Left lung (tissue), 10 donors: ENCODE results near the gene EML1. TPM values are rescaled to one million over a fixed set of nuclear protein-coding genes. Genes with fewer than 3 reads are reported as not detected.

Source experiments
- ATAC-seq: fragments of 200-7000 bp; cut with Tn5 transposase; one replicate; pipeline ENCODE4 v1.9.1; 2020; ENCODE audit warnings: moderate library complexity
- DNase-seq, 4 donors: peaks; one replicate each; pipeline ENCODE4 v3.0.0-alpha.2; 2013 to 2020
- H3K27ac ChIP-seq, 2 donors: fragments of 200-600 bp; sonication (generic) in 1 of 2; one replicate each; pipeline versions ENCODE4 v1.5.0 to v1.8.0; 2020 to 2021
- H3K27me3 ChIP-seq, 2 donors: fragments of 200-600 bp; sonication (generic) in 1 of 2; one replicate each; pipeline versions ENCODE4 v1.5.0 to v1.8.0; 2020 to 2021
- H3K36me3 ChIP-seq, 2 donors: fragments of 200-600 bp; sonication (generic) in 1 of 2; one replicate each; pipeline versions ENCODE4 v1.5.0 to v1.8.0; 2020 to 2021
- H3K4me1 ChIP-seq, 2 donors: fragments of 200-600 bp; one replicate each; pipeline ENCODE4 v1.8.0; 2021
- H3K4me3 ChIP-seq, 2 donors: fragments of 200-600 bp; sonication (generic) in 1 of 2; one replicate each; pipeline versions ENCODE4 v1.5.0 to v1.8.0; 2020 to 2021; ENCODE audit warnings: mild to moderate bottlenecking in 1 of 2
- H3K9me3 ChIP-seq, 2 donors: fragments of 200-600 bp; sonication (generic) in 1 of 2; one replicate each; pipeline versions ENCODE4 v1.5.0 to v1.8.0; 2020 to 2021
- intact Hi-C, 2 donors: fragments of 100-400 bp; cut with DNase I; formaldehyde crosslinking; loops; one replicate each; pipeline versions ENCODE4 v1.11.2 to v1.14.2; 2022
- polyA plus RNA-seq, 6 donors: library from polyadenylated mRNA; unstranded; fragments of 120-200 nt; gene quantifications; one replicate each; pipeline ENCODE4 v1.2.1, GENCODE V29; 2013; ENCODE audit not compliant: insufficient read length in 6 of 6
- total RNA-seq, 2 donors: library from RNA; stranded (reverse); fragmentation: NEBNext Ultra II Directional; extraction: Animal tissue kit (Norgen Biotek cat#: 25700); gene quantifications; one replicate each; pipeline ENCODE4 v1.2.1, GENCODE V29; 2021
- TF ChIP-seq, protein P1 (sequence below), 2 donors: fragments of 200-600 bp; sonication (generic) in 1 of 2; IDR thresholded peaks; one replicate each; pipeline versions ENCODE4 v1.5.0 to v1.8.0; 2021; ENCODE audit warnings: antibody characterized with exemption in 2 of 2
- donor health status: DM: no; HTN: yes; CAD: no.
- donor health status: DM: no; HTN: no; CAD: no.

The EML1 gene
- total and polyA plus RNA-seq, 8 donors = 24.6 to 48.6 (median 42.2) TPM

DNA sequence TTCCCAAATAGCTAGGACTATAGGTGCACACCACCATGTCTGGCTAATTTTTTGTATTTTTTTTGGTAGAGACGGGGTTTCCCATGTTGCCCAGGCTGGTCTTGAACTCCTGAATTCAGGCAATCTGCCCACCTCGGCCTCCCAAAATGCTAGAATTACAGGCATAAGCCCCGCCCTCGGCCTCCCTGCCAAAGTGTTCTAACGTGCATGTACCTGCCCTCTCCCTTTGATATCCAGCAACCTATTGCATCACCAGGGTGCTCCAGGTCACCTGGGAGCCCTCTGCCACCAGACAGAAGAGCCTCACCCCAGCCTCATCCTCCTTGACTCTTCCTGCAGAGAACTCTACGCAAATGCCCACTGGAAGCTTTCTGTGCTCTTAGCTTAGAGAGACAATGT, 2.2 kb upstream of the EML1 start:
- ATAC-seq (peak; percentile 12), DNase-seq (no peak)
- Histone ChIP-seq H3K9me3 (no peaks in the 10 kb centered on the region), H3K27me3 (peaks cover 0 to 46% of the 10 kb centered on the region in 2 donors), H3K36me3 (no peaks in the 10 kb centered on the region), H3K4me1 (peaks cover 5 to 18% of the 10 kb centered on the region in 2 donors), H3K27ac (peak overlapping the region in 1 of 2 donors; percentile 13), H3K4me3 (no peak overlapping the region)
- intact Hi-C loops = no loop called here
- TF ChIP-seq, protein P1, sequence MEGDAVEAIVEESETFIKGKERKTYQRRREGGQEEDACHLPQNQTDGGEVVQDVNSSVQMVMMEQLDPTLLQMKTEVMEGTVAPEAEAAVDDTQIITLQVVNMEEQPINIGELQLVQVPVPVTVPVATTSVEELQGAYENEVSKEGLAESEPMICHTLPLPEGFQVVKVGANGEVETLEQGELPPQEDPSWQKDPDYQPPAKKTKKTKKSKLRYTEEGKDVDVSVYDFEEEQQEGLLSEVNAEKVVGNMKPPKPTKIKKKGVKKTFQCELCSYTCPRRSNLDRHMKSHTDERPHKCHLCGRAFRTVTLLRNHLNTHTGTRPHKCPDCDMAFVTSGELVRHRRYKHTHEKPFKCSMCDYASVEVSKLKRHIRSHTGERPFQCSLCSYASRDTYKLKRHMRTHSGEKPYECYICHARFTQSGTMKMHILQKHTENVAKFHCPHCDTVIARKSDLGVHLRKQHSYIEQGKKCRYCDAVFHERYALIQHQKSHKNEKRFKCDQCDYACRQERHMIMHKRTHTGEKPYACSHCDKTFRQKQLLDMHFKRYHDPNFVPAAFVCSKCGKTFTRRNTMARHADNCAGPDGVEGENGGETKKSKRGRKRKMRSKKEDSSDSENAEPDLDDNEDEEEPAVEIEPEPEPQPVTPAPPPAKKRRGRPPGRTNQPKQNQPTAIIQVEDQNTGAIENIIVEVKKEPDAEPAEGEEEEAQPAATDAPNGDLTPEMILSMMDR (IDR thresholded peaks at IDR 0.05) = no peak

DNA sequence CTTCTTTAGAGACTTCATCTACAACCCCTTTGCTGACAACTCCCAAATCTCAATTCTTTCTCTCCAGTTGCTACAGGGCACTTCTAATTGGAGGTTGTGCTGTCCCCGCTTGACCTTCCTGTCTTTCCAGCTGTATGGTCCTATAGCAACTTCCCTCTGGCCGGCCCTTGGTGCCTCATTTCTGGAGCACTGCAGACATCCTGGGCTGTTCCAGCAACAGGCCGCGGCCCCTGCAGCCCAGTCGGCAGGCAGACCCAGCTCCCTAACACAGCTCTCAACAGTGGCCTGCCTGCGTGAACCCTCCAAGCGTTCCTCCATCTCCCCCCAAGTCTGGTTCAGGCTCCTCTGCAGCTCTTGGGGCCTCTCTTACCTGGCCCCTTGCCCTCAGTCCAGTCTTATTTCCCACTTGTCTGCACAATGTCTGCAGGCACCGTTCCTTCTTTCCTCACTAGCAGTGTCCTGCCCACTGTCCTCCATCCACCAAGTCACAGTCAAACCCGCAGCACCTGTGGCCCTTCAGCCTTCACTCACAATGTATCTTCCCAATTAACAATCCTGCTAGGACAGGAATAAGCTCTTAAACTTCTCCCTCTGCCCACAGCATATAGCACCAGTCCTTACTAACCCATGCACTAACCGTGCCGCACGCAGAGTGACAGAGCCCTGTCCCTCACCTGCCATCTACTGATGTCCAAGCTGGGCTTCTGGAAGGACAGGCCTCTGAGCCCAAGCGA, 1.6 kb upstream of the EML1 start:
- no peak overlapping the region for H3K4me3 ChIP-seq
- TF ChIP-seq, protein P1 (IDR thresholded peaks at IDR 0.05) = no peak
- peak overlapping the region in 1 of 2 donors; percentile 13 for H3K27ac ChIP-seq
- peak in 1 of 4 donors; percentile 19 for DNase-seq
- H3K36me3 ChIP-seq = no peaks in the 10 kb centered on the region
- intact Hi-C loops = no loop called here
- no peak for ATAC-seq
- no peaks in the 10 kb centered on the region for H3K9me3 ChIP-seq
- H3K27me3 ChIP-seq = peaks cover 0 to 52% of the 10 kb centered on the region in 2 donors
- peaks cover 5 to 18% of the 10 kb centered on the region in 2 donors for H3K4me1 ChIP-seq

DNA sequence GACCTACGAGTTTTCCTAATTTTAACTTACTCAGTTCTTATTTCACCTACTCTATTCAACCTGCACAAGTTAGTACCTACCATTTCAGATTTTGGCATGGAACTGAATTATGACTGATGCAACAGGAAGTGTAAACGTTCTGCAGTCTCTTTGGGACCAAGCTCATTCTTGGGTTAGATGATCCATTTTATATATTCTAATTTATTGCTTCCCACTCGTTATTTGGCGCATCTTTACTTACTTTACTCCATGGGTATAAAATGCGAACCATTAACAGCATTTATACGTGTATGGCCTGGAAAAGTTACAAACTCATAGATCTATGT, 1.0 kb upstream of the EML1 start:
- ATAC-seq = no peak
- TF ChIP-seq, protein P1 (IDR thresholded peaks at IDR 0.05) = no peak
- no peaks in the 10 kb centered on the region for H3K36me3 ChIP-seq
- H3K27me3 ChIP-seq = peaks cover 0 to 52% of the 10 kb centered on the region in 2 donors
- H3K27ac ChIP-seq = no peak overlapping the region
- intact Hi-C loops = no loop called here
- no peak for DNase-seq
- H3K4me1 ChIP-seq = peaks cover 5 to 18% of the 10 kb centered on the region in 2 donors
- no peaks in the 10 kb centered on the region for H3K9me3 ChIP-seq
- no peak overlapping the region for H3K4me3 ChIP-seq

DNA sequence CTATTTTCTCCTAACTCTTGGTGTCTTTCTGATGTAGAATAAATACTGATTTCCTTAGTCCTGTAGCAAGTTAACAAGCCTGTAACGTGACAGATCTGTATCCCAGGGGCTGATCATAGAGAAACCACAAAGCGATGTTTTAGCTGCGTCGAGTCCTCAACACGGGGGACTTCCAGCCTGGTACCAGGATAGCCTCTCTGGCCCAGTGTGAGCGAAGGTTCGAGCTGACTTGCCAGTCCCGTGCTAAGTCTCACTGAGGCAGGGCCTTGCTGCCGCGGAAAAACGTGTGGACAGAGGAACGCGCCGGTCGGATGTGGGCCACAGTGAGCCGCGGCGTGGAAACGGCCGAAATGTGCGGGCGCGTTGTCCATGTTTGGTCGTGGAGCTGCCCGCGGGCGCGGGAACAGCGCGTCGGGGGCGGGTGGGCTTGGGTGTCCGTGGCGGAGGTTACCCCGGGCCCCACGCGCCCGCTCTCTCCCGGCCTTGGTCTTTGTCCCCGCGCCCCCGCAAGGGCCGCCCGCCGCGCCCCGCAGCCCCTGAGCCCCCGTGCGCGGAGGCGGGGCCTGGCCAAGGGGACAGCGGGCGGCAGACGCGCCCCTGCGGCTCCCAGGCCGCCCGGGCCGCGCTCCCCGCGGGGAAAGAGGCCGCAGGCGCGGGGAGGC, 531 bp upstream of the EML1 start:
- Histone ChIP-seq H3K4me3 (peak overlapping the region; percentile 35 to 38), H3K36me3 (no peaks in the 10 kb centered on the region), H3K27ac (peak overlapping the region; percentile 44 to 75), H3K4me1 (peaks cover 5 to 18% of the 10 kb centered on the region in 2 donors), H3K27me3 (peaks cover 0 to 52% of the 10 kb centered on the region in 2 donors), H3K9me3 (no peaks in the 10 kb centered on the region)
- DNase-seq = peak in 2 of 4 donors; percentile 30 to 51
- TF ChIP-seq, protein P1 (IDR thresholded peaks at IDR 0.05) = no peak
- intact Hi-C loops = no loop called here
- peak; percentile 15 for ATAC-seq

DNA sequence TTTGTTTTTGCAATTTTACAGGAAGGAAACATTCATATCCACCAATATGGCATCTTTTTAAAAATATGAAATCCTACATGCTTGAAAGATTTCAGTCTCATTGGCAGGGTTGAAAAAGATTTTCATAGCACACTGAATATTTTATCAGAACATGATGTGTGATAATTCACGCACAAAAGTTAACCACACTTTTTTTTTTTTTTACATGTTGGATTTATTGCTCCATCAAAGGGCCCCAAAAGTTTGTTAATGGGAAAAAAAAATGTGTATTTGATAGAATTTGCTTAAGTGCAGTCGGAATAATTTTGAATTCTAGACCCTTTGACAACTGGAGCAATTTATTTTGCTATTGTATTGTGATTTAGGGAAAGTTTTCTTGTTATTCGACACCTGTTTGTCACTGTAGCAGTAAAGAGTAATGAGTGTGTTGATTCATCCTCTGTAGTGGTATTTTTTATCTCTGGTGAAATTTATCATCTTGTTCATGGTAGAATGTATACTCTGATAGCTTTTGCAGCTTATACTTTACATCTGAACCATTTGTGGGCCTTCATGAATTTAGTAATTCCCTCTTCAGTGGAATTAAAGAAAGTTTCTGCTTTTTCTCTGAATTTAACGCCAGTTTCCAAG, 1.1 kb downstream of the EML1 start:
- H3K36me3 ChIP-seq = no peaks in the 10 kb centered on the region
- peak overlapping the region in 1 of 2 donors; percentile 55 for H3K27ac ChIP-seq
- ATAC-seq (no peak), DNase-seq (no peak)
- H3K4me3 ChIP-seq = peak overlapping the region; percentile 23 to 44
- TF ChIP-seq, protein P1 (IDR thresholded peaks at IDR 0.05) = no peak
- no peaks in the 10 kb centered on the region for H3K9me3 ChIP-seq
- H3K27me3 ChIP-seq = peaks cover 0 to 57% of the 10 kb centered on the region in 2 donors
- peaks cover 5 to 18% of the 10 kb centered on the region in 2 donors for H3K4me1 ChIP-seq
- intact Hi-C loops = no loop called here
